HUES6 (cell line): ENCODE results near the gene GRM8.

ENCODE experiments used
- H3K27ac ChIP-seq: 2 replicates; pipeline ENCODE4 v1.7.0; 2013; ENCODE audit warnings: low read depth, mild to moderate bottlenecking, low read length, inconsistent platforms
- H3K27me3 ChIP-seq: 2 replicates; pipeline ENCODE4 v1.6.1; 2013; ENCODE audit warnings: low read length; ENCODE audit not compliant: control insufficient read depth, insufficient read depth
- H3K36me3 ChIP-seq: 2 replicates; pipeline ENCODE4 v1.6.1; 2013; ENCODE audit warnings: low read length; ENCODE audit not compliant: control insufficient read depth, insufficient read depth
- H3K4me1 ChIP-seq: 2 replicates; pipeline ENCODE4 v1.6.1; 2013; ENCODE audit warnings: low read length; ENCODE audit not compliant: control insufficient read depth, insufficient read depth
- H3K4me3 ChIP-seq: 2 replicates; pipeline ENCODE4 v1.5.1; 2013; ENCODE audit warnings: low read depth, low read length
- H3K9ac ChIP-seq: one replicate; pipeline ENCODE4 v1.6.1; 2013; ENCODE audit warnings: mild to moderate bottlenecking, low read length
- H3K9me3 ChIP-seq: 2 replicates; pipeline ENCODE4 v1.6.1; 2013; ENCODE audit warnings: low read depth, low read length; ENCODE audit not compliant: control insufficient read depth, insufficient read depth

Gene GRM8

GRCh38 chr7:126403040-126403439, 849.7 kb downstream of the GRM8 start:
- no peaks in the 10 kb centered on the region for H3K36me3 ChIP-seq
- no peak overlapping the region for H3K9ac ChIP-seq
- no peaks in the 10 kb centered on the region for H3K27me3 ChIP-seq
- no peaks in the 10 kb centered on the region for H3K9me3 ChIP-seq
- H3K4me1 ChIP-seq: no peaks in the 10 kb centered on the region
- H3K4me3 ChIP-seq: no peak overlapping the region
- no peak overlapping the region for H3K27ac ChIP-seq

- Histone ChIP-seq H3K36me3 (no peaks in the 10 kb centered on the region), H3K27ac (no peak overlapping the region), H3K9me3 (no peaks in the 10 kb centered on the region), H3K9ac (no peak overlapping the region), H3K27me3 (no peaks in the 10 kb centered on the region), H3K4me1 (no peaks in the 10 kb centered on the region), H3K4me3 (no peak overlapping the region)
These were observed 850.8 kb downstream of the GRM8 start for GRCh38 chr7:126401918-126402317.

- no peaks in the 10 kb centered on the region for H3K9me3 ChIP-seq
- H3K36me3 ChIP-seq: no peaks in the 10 kb centered on the region
- no peaks in the 10 kb centered on the region for H3K4me1 ChIP-seq
- H3K4me3 ChIP-seq: no peak overlapping the region
- no peak overlapping the region for H3K27ac ChIP-seq
- H3K27me3 ChIP-seq: no peaks in the 10 kb centered on the region
- no peak overlapping the region for H3K9ac ChIP-seq
These were observed 853.8 kb downstream of the GRM8 start for GRCh38 chr7:126398851-126399529.

- Histone ChIP-seq H3K4me3 (no peak overlapping the region), H3K27me3 (no peaks in the 10 kb centered on the region), H3K27ac (no peak overlapping the region), H3K9me3 (no peaks in the 10 kb centered on the region), H3K4me1 (no peaks in the 10 kb centered on the region), H3K36me3 (no peaks in the 10 kb centered on the region), H3K9ac (no peak overlapping the region)
These were observed 854.5 kb downstream of the GRM8 start for GRCh38 chr7:126398285-126398684.

- H3K4me3 ChIP-seq: no peak overlapping the region
- H3K9ac ChIP-seq: no peak overlapping the region
- no peaks in the 10 kb centered on the region for H3K9me3 ChIP-seq
- no peaks in the 10 kb centered on the region for H3K36me3 ChIP-seq
- H3K27ac ChIP-seq: no peak overlapping the region
- H3K4me1 ChIP-seq: no peaks in the 10 kb centered on the region
- no peaks in the 10 kb centered on the region for H3K27me3 ChIP-seq
These were observed 858.3 kb downstream of the GRM8 start for GRCh38 chr7:126394406-126394805.
